Heart left ventricle (tissue), 16 donors: ENCODE data around the gene AGT. TPM values are rescaled to one million over a fixed set of nuclear protein-coding genes. Genes with fewer than 3 reads are reported as not detected.

ENCODE experiments used
- ATAC-seq, 4 donors: fragments of 200-7000 bp; cut with Tn5 transposase; one replicate each; pipeline ENCODE4 v1.9.1; 2020 to 2022; ENCODE audit warnings: moderate library complexity in 4 of 4, mild to moderate bottlenecking in 3 of 4, moderate number of reproducible peaks in 1 of 4
- DNase-seq, 5 donors: peaks; one replicate each; pipeline ENCODE4 v3.0.0-alpha.2; 2020
- H3K27ac ChIP-seq, 12 donors: fragments of 200-600 bp; sonication (generic) in 4 of 12; one replicate each; pipeline versions ENCODE4 v1.5.0 to v1.8.0; 2016 to 2022; ENCODE audit warnings: mild to moderate bottlenecking in 2 of 12
- H3K27me3 ChIP-seq, 9 donors: fragments of 200-600 bp; sonication (generic) in 2 of 9; one replicate each; pipeline versions ENCODE4 v1.5.1 to v1.8.0; 2016 to 2022; ENCODE audit warnings: mild to moderate bottlenecking in 3 of 9
- H3K36me3 ChIP-seq, 9 donors: fragments of 200-600 bp; sonication (generic) in 2 of 9; one replicate each; pipeline versions ENCODE4 v1.5.0 to v1.8.0; 2018 to 2022; ENCODE audit warnings: mild to moderate bottlenecking in 2 of 9
- H3K4me1 ChIP-seq, 12 donors: fragments of 200-600 bp; sonication (generic) in 4 of 12; one replicate each; pipeline versions ENCODE4 v1.5.0 to v1.8.0; 2016 to 2022; ENCODE audit warnings: mild to moderate bottlenecking in 3 of 12
- H3K4me3 ChIP-seq, 12 donors: fragments of 200-600 bp; sonication (generic) in 4 of 12; one replicate each; pipeline versions ENCODE4 v1.5.0 to v1.8.0; 2017 to 2022; ENCODE audit warnings: mild to moderate bottlenecking in 9 of 12, moderate library complexity in 4 of 12
- H3K9me3 ChIP-seq, 12 donors: fragments of 200-600 bp; sonication (generic) in 4 of 12; one replicate each; pipeline versions ENCODE4 v1.5.0 to v1.8.0; 2016 to 2022; ENCODE audit warnings: mild to moderate bottlenecking in 1 of 12
- POLR2A ChIP-seq, 2 donors: fragments of 450-650 bp; IDR thresholded peaks; one replicate each; pipeline ENCODE4 v1.6.1; 2017; ENCODE audit warnings: antibody characterized with exemption in 2 of 2, mild to moderate bottlenecking in 2 of 2, moderate library complexity in 2 of 2
- WGBS, 4 donors: extraction: QIAGEN DNeasy Blood & Tissue Kit in 2 of 4; methylation state at CpG; one replicate each; pipeline versions ENCODE4 v1.1.5 to v1.1.7; 2013 to 2018; 5-methylcytosine and 5-hydroxymethylcytosine counted together
- intact Hi-C, 10 donors: fragments of 100-400 bp; cut with DNase I; formaldehyde crosslinking; loops; one replicate each; pipeline versions ENCODE4 v1.11.1 to v1.14.2; 2022
- polyA plus RNA-seq, 2 donors: library from polyadenylated mRNA; stranded (reverse); fragments of 200-250 nt; gene quantifications; one replicate each; pipeline ENCODE4 v1.2.3, GENCODE V29; 2013
- total RNA-seq, 9 donors: library from RNA; depleted of rRNA in 2 of 9; stranded (reverse); fragments of >200 nt in 2 of 9; fragmentation: NEBNext Ultra II Directional in 3 of 9; extraction: Animal tissue kit (Norgen Biotek cat#: 25700) in 3 of 9; gene quantifications; one replicate each; pipeline versions ENCODE4 v1.1.0 to v1.2.4, GENCODE V29; 2016 to 2023
- TF ChIP-seq, protein P1 (sequence below), 12 donors: fragments of 200-600 bp; sonication (generic) in 4 of 12; IDR thresholded peaks; one replicate each; pipeline versions ENCODE4 v1.5.0 to v1.8.0; 2018 to 2022; ENCODE audit warnings: antibody characterized with exemption in 12 of 12, mild to moderate bottlenecking in 5 of 12
- donor health status: ischemic (EF 13 %, LVEDD 7.1; RV severe dilation, severe dysfunction).
- donor health status: healthy with polysubstance abuse.
- donor health status: DM: no; HTN: yes; CAD: no.
- donor health status: DM: no; HTN: no; CAD: no.
- donor health status: ischemic (EF 25% LVEDD 6.9; RV normal size, moderate dysfunction).
- donor health status: ischemic (EF 25% LVEDD 5.7; RV mildly dilated, moderate dysfunction).
- donor health status: healthy.
- donor health status: DM: yes; HTN: yes; CAD: no.
- donor health status: ischemic (EF 35%, LVEDD 5.7; RV mildly dilated, moderate dysfunction).
- donor health status: nonischemic (EF 11% LVEDD 7.7; RV severe dilation, severe dysfunction).
- donor health status: DM: yes; HTN: yes; CAD: no.
- donor health status: PGD.
- donor health status: ischemic (EF 29% LVEDD 5.4; RV normal size, mild dysfunction).
- donor health status: nonischemic (EF 23%, LVEDD 6.1; RV moderate dilation, normal function).

Gene AGT
- total and polyA plus RNA-seq, 11 donors = 37.1 to 182 (median 69.8) TPM

DNA sequence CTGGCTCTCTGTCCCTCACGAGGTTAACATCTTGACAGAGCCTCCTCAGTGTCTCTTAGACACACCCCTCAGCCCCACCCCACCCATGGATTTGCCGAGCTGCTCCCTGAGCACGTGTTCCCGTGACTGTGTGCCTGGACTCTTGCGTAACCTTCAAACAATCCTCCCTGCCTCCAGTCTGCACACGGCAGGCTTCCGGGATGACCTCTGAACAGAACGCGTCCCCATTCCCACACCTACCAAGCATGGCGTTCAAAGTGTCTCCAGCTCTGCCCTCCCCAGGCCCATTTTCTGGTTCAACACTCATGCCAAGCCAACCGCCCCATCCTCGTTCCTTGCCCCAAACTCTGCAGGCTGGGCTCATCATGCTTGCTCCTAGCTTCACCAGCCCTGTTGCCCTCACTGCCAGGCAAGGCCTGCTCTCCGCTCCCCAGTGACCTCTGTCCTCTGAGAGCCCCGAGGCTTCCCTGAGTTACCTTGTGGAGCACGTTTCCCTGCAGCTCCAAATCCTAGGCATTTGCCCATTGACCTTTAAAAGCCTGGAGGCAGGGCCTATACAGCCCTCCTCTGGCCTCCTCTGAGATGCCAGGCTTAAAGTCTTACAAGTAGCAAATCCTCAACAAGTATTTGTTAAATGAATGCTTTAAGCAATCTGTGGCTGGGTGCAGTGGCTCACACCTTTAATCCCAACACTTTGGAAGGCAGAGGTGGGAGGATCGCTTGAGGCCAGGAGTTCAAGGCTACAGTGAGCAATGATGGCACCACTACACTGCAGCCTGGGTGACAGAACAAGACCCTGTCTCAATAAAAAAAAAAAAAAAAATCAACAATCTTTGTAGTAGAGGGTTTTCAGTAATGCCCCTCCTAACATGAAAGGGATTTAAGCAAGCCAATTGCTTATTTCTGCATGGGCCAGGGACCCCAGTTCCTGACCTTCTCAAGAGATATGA, 5.0 kb downstream of the AGT start:
- 63 to 74% (median 74%) methylated on average over 16 of the region's 16 CpGs for WGBS, 4 donors
- Histone ChIP-seq H3K4me3 (peak overlapping the region in 9 of 12 donors; percentile 3 to 67 (median 31)), H3K27ac (peak overlapping the region in 2 of 12 donors; percentile 10 to 59), H3K36me3 (peaks cover 0 to 47% (median 13%) of the 10 kb centered on the region in 9 donors), H3K27me3 (no peaks in the 10 kb centered on the region), H3K4me1 (peaks cover 0 to 44% (median 10%) of the 10 kb centered on the region in 12 donors), H3K9me3 (no peaks in the 10 kb centered on the region)
- DNase-seq (peak in 2 of 5 donors; percentile 51 to 63), ATAC-seq (peak in 3 of 4 donors; percentile 21 to 49 (median 36))
- intact Hi-C loops = no loop called here
- TF ChIP-seq, protein P1, sequence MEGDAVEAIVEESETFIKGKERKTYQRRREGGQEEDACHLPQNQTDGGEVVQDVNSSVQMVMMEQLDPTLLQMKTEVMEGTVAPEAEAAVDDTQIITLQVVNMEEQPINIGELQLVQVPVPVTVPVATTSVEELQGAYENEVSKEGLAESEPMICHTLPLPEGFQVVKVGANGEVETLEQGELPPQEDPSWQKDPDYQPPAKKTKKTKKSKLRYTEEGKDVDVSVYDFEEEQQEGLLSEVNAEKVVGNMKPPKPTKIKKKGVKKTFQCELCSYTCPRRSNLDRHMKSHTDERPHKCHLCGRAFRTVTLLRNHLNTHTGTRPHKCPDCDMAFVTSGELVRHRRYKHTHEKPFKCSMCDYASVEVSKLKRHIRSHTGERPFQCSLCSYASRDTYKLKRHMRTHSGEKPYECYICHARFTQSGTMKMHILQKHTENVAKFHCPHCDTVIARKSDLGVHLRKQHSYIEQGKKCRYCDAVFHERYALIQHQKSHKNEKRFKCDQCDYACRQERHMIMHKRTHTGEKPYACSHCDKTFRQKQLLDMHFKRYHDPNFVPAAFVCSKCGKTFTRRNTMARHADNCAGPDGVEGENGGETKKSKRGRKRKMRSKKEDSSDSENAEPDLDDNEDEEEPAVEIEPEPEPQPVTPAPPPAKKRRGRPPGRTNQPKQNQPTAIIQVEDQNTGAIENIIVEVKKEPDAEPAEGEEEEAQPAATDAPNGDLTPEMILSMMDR (IDR thresholded peaks at IDR 0.05) = no peak
- TF ChIP-seq POLR2A (IDR thresholded peaks at IDR 0.05) = no peak

DNA sequence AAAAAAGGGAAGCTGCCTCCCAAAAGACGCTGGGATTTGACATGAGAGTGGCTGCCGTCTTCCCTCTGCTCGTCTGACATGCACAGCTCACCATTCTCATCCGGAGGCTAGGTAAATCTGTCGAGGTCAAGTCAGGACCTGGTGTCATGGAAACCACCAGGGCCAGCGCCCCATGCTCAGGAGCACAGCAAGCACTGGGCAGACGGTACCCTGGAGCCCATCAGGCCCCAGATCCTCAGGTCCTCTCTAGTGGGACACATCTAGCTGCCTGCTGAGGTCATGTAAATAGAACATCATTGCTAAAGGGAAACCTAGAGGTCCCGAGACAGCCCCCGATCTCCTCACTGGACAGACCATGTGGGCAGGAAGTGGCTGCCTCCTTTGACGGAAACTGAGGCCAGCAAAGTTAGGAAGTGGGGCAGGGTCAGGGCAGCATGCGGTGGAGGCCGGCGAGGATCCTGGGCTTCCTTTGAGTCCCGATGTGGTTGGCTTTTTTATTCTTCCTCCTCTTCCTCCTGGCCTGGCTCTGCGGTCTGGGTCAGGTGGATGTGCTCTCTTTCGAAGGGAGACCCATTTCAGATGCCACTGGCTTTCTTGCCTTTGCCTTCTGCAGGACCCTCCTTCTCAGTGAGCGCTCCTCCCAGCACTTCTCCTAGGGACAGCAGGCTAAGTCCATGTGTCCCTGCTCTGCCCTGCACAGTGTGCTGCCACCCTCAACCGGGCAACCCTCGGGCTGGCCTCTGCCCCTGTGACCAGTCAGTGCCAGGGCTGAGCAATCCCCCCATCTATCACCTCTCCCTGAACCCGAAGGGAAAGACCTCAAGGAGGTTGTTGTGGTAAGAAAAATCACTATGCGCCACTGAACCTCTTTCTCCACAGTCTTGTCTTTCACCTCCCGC, 5.9 kb downstream of the AGT start:
- ATAC-seq (no peak), DNase-seq (no peak)
- Histone ChIP-seq H3K36me3 (peaks cover 0 to 50% (median 20%) of the 10 kb centered on the region in 9 donors), H3K9me3 (no peaks in the 10 kb centered on the region), H3K27me3 (no peaks in the 10 kb centered on the region), H3K4me1 (peaks cover 0 to 35% (median 6%) of the 10 kb centered on the region in 12 donors), H3K4me3 (peak overlapping the region in 6 of 12 donors; percentile 14 to 67 (median 44)), H3K27ac (no peak overlapping the region)
- WGBS, 4 donors = 62 to 69% (median 65%) methylated on average over 20 to 22 of the region's 22 CpGs
- intact Hi-C loops = no loop called here
- TF ChIP-seq, protein P1 (IDR thresholded peaks at IDR 0.05) = no peak

DNA sequence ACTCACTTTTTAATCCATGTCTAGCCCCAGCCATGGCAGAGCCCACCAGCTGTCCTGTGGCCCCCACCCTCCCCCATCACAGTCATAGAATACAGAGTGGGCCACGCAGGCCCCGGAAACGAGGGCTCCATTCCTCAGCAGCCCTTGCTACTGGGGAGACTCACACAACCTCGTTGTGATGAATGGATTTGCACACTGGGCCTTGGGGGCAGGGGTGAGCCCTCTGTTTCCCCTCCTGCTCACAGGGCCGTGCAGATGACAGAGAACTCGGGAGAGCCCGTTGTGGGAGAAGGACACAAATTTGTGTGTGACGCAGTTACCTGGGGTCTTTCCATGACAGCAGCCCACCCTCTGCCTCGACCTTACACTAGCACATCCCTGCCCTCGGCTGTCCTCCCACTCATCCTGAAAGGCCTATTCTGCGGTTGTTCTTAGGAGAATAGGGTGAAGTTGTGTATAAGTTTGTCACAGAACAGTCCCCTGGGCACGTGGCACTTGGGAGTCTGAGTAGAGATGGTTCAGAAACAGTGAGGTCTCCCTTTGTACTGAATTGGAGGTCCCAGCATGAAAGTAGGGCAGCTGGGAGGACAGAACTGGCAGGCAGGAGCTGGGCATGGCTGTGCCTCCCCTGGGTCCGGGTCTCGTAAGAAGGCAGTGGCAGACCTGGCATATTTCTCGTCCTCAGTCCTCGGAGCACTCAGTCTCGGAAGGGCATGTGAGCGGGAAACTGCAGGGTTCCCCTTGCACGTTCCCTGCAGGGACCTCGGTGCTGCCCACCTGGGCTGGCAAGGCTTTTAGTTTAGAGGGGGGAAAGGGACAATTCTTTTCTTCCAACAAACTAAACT, 6.8 kb downstream of the AGT start:
- intact Hi-C loops = no loop called here
- Histone ChIP-seq H3K36me3 (peaks cover 0 to 59% (median 25%) of the 10 kb centered on the region in 9 donors), H3K4me1 (peaks cover 0 to 29% (median 3%) of the 10 kb centered on the region in 12 donors), H3K27ac (no peak overlapping the region), H3K4me3 (peak overlapping the region in 2 of 12 donors; percentile 31 to 58), H3K27me3 (no peaks in the 10 kb centered on the region), H3K9me3 (no peaks in the 10 kb centered on the region)
- DNase-seq (no peak), ATAC-seq (no peak)
- TF ChIP-seq POLR2A (IDR thresholded peaks at IDR 0.05) = no peak
- TF ChIP-seq, protein P1 (IDR thresholded peaks at IDR 0.05) = no peak
- WGBS, 4 donors = 84 to 90% (median 86%) methylated on average over 13 to 20 of the region's 20 CpGs
